HCT116 (cell line): ENCODE data around the gene SVIP. TPM values are rescaled to one million over a fixed set of nuclear protein-coding genes. Genes with fewer than 3 reads are reported as not detected.

Source experiments
- ATAC-seq: fragments of 200-7000 bp; cut with Tn5 transposase; 2 replicates; pipeline ENCODE4 v1.9.1; 2020; ENCODE audit warnings: mild to moderate bottlenecking, moderate library complexity
- Bru-seq: library from RNA; stranded (reverse); fragments of 400-500 nt; gene quantifications from one replicate; lab custom pipeline; 2021; lab: Mats Ljungman, UMichigan
- BruChase-seq, 2 experiments: library from RNA; stranded (reverse); fragments of 400-500 nt; gene quantifications; one replicate each; lab custom pipeline; 2021; lab: Mats Ljungman, UMichigan
- BruUV-seq: library from RNA; stranded (reverse); fragments of 400-500 nt; replicated peaks from 2 replicates; lab custom pipeline; 2021; lab: Mats Ljungman, UMichigan
- CTCF ChIA-PET: fragments of 300-600 bp; sonication (Branson Sonifier 250); formaldehyde crosslinking; loops from one replicate; lab custom pipeline; 2021; ENCODE audit warnings: antibody characterized with exemption; lab: Charles Lee
- POLR2A ChIA-PET: fragments of 300-600, 350-600 bp; sonication (Branson Sonifier 250); formaldehyde crosslinking; loops from one replicate; lab custom pipeline; 2021; ENCODE audit warnings: antibody characterized with exemption; lab: Charles Lee
- RAD21 ChIA-PET, 2 experiments: fragments of 300-600 bp; sonication (Branson Sonifier 250); formaldehyde crosslinking; loops; one replicate each; lab custom pipeline; 2023; ENCODE audit warnings: low total read pairs in 2 of 2; ENCODE audit not compliant: uncharacterized antibody in 2 of 2, unreplicated experiment in 2 of 2, low non-redundant PET in 1 of 2; lab: Charles Lee
- DNase-seq: peaks from one replicate; pipeline ENCODE4 v3.0.0-alpha.2; 2010; ENCODE audit warnings: low read depth, low spot score
- H2AFZ ChIP-seq: fragments of 200-600 bp; shearing (Covaris generic), sonication (generic); 2 replicates; pipeline ENCODE4 v1.6.1; 2017; ENCODE audit warnings: low read depth, mixed run types, mixed read lengths, antibody characterized with exemption, low read length; ENCODE audit not compliant: poor library complexity, severe bottlenecking
- H3K27ac ChIP-seq: 2 replicates; pipeline ENCODE4 v1.5.1; 2012; ENCODE audit warnings: low read depth, low read length
- H3K27me3 ChIP-seq: fragments of 200-600 bp; sonication (generic); 2 replicates; pipeline ENCODE4 v1.6.1; 2016; ENCODE audit warnings: mixed run types, low read length, mixed read lengths; ENCODE audit not compliant: insufficient read depth
- H3K36me3 ChIP-seq, 2 experiments: fragments of 200-500 bp in 1 of 2; fragments of 200-600 bp in 1 of 2; sonication (Bioruptor generic) in 1 of 2; sonication (generic) in 1 of 2; 2 replicates each; pipeline versions ENCODE4 v1.5.1 to v1.6.1; 2014 to 2016; ENCODE audit warnings: low read length in 2 of 2, inconsistent platforms in 1 of 2, mixed read lengths in 1 of 2, mixed run types in 1 of 2; ENCODE audit not compliant: insufficient read depth in 2 of 2, control insufficient read depth in 1 of 2
- H3K4me1 ChIP-seq, 2 experiments: fragments of 200-600 bp in 1 of 2; sonication (generic) in 1 of 2; 2 replicates each; pipeline versions ENCODE4 v1.5.1 to v1.6.1; 2012 to 2017; ENCODE audit warnings: low read length in 2 of 2, inconsistent platforms in 1 of 2, mild to moderate bottlenecking in 1 of 2, mixed read lengths in 1 of 2, mixed run types in 1 of 2, moderate library complexity in 1 of 2; ENCODE audit not compliant: insufficient read depth in 2 of 2, control insufficient read depth in 1 of 2
- H3K4me2 ChIP-seq: fragments of 200-600 bp; sonication (generic); 2 replicates; pipeline ENCODE4 v1.6.1; 2017; ENCODE audit warnings: mixed run types, low read length, mixed read lengths
- H3K4me3 ChIP-seq, 2 experiments: fragments of 200-600 bp in 1 of 2; sonication (generic) in 1 of 2; replicated peaks in 1 of 2; 2 replicates each; pipeline ENCODE4 v1.5.1; 2011 to 2016; ENCODE audit warnings: low read length in 2 of 2, control low read depth in 1 of 2, low read depth in 1 of 2, mild to moderate bottlenecking in 1 of 2, mixed read lengths in 1 of 2, mixed run types in 1 of 2
- H3K79me2 ChIP-seq: fragments of 200-600 bp; sonication (generic); 2 replicates; pipeline ENCODE4 v1.6.1; 2017; ENCODE audit warnings: mild to moderate bottlenecking, mixed run types, low read length, moderate library complexity, mixed read lengths; ENCODE audit not compliant: insufficient read depth
- H3K9ac ChIP-seq: fragments of 200-600 bp; sonication (generic); 2 replicates; pipeline ENCODE4 v1.6.1; 2016; ENCODE audit warnings: low read length, mixed read lengths
- H3K9me2 ChIP-seq: fragments of 200-600 bp; sonication (generic), shearing (Covaris generic); 2 replicates; pipeline ENCODE4 v1.6.1; 2017; ENCODE audit warnings: mixed run types, mild to moderate bottlenecking, moderate library complexity; ENCODE audit not compliant: insufficient read depth
- H3K9me3 ChIP-seq, 2 experiments: fragments of 200-500 bp in 1 of 2; fragments of 200-600 bp in 1 of 2; sonication (Bioruptor generic) in 1 of 2; sonication (generic) in 1 of 2; 2 replicates each; pipeline ENCODE4 v1.6.1; 2014 to 2017; ENCODE audit warnings: low read length in 2 of 2, mixed read lengths in 2 of 2, inconsistent platforms in 1 of 2, low read depth in 1 of 2, mild to moderate bottlenecking in 1 of 2, mixed run types in 1 of 2, moderate library complexity in 1 of 2; ENCODE audit not compliant: control insufficient read depth in 1 of 2, insufficient read depth in 1 of 2
- H4K20me1 ChIP-seq: fragments of 200-600 bp; sonication (generic), shearing (Covaris generic); 2 replicates; pipeline ENCODE4 v1.6.1; 2017; ENCODE audit warnings: mixed run types, mild to moderate bottlenecking, moderate library complexity; ENCODE audit not compliant: insufficient read depth
- ATF3 ChIP-seq: IDR thresholded peaks from 2 replicates; pipeline ENCODE4 v1.6.1; 2012
- CEBPB ChIP-seq: IDR thresholded peaks from 2 replicates; pipeline ENCODE4 v1.6.1; 2012; ENCODE audit warnings: low read depth
- CTCF ChIP-seq, 3 experiments: fragments of 200-600 bp in 1 of 3; sonication (generic) in 1 of 3; IDR thresholded peaks in 2 of 3; conservative IDR thresholded peaks in 1 of 3; 2 replicates each; pipeline ENCODE4 v1.5.1; 2012 to 2017; ENCODE audit warnings: low read depth in 2 of 3, low read length in 2 of 3, antibody characterized with exemption in 1 of 3, borderline replicate concordance in 1 of 3, control low read depth in 1 of 3, mild to moderate bottlenecking in 1 of 3, mixed read lengths in 1 of 3, mixed run types in 1 of 3, moderate library complexity in 1 of 3; ENCODE audit not compliant: insufficient read depth in 1 of 3
- EGR1 ChIP-seq: IDR thresholded peaks from 2 replicates; pipeline ENCODE4 v1.6.1; 2012; ENCODE audit warnings: low read depth
- ELF1 ChIP-seq: IDR thresholded peaks from 2 replicates; pipeline ENCODE4 v1.6.1; 2012; ENCODE audit warnings: low read depth, borderline replicate concordance
- EZH2 ChIP-seq: fragments of 200-600 bp; sonication (generic); IDR thresholded peaks from 2 replicates; pipeline ENCODE4 v1.6.1; 2017; ENCODE audit warnings: antibody characterized with exemption, mixed run types
- EZH2phosphoT487 ChIP-seq: fragments of 200-600 bp; IDR thresholded peaks from 2 replicates; pipeline ENCODE4 v1.6.1; 2018; ENCODE audit warnings: antibody characterized with exemption, borderline replicate concordance
- FOSL1 ChIP-seq: IDR thresholded peaks from 2 replicates; pipeline ENCODE4 v1.6.1; 2012; ENCODE audit warnings: low read depth
- JUND ChIP-seq: IDR thresholded peaks from 2 replicates; pipeline ENCODE4 v1.6.1; 2012
- MAX ChIP-seq: IDR thresholded peaks from 2 replicates; pipeline ENCODE4 v1.6.1; 2012
- POLR2A ChIP-seq: IDR thresholded peaks from 2 replicates; pipeline ENCODE4 v1.7.0; 2011; ENCODE audit warnings: borderline replicate concordance; ENCODE audit not compliant: insufficient read depth, insufficient read length; ENCODE audit errors: extremely low read depth
- RAD21 ChIP-seq: IDR thresholded peaks from 2 replicates; pipeline ENCODE4 v1.6.1; 2012; ENCODE audit warnings: low read depth, mild to moderate bottlenecking
- SP1 ChIP-seq: IDR thresholded peaks from 2 replicates; pipeline ENCODE4 v1.6.1; 2012; ENCODE audit warnings: low read depth
- SRF ChIP-seq: IDR thresholded peaks from 2 replicates; pipeline ENCODE4 v1.6.1; 2012; ENCODE audit warnings: low read depth
- TCF7L2 ChIP-seq: IDR thresholded peaks from 2 replicates; pipeline ENCODE4 v1.7.0; 2011; ENCODE audit warnings: borderline replicate concordance, inconsistent platforms; ENCODE audit not compliant: insufficient read depth, insufficient read length; ENCODE audit errors: extremely low read depth
- YY1 ChIP-seq: IDR thresholded peaks from 2 replicates; pipeline ENCODE4 v1.6.1; 2011; ENCODE audit warnings: low read length, low read depth, moderate library complexity, mild to moderate bottlenecking; ENCODE audit not compliant: insufficient replicate concordance; ENCODE audit errors: extremely low read depth
- ZFX ChIP-seq: fragments of 450-650 bp; IDR thresholded peaks from 2 replicates; pipeline ENCODE4 v1.6.1; 2017
- ZNF274 ChIP-seq: fragments of 200-500 bp; sonication (Bioruptor generic); IDR thresholded peaks from 2 replicates; pipeline ENCODE4 v1.6.1; 2014; ENCODE audit warnings: mild to moderate bottlenecking, low read depth, low read length, inconsistent platforms
- intact Hi-C: fragments of 100-400 bp; cut with micrococcal nuclease; formaldehyde crosslinking; loops from 2 replicates; pipeline ENCODE4 v1.10.0; 2022
- long read RNA-seq: library from polyadenylated mRNA; unstranded; transcript quantifications from one replicate; pipeline ENCODE4 v2.0.0, GENCODE V29; 2021; ENCODE audit not compliant: unreplicated experiment
- polyA plus RNA-seq: library from polyadenylated mRNA; unstranded; fragments of >200 nt; gene quantifications from 2 replicates; pipeline ENCODE4 v1.2.1, GENCODE V29; 2012; ENCODE audit warnings: missing spikeins
- total RNA-seq: library from RNA; stranded (reverse); gene quantifications from one replicate; pipeline ENCODE4 v1.2.1, GENCODE V29; 2021; ENCODE audit not compliant: unreplicated experiment
- TF ChIP-seq, protein P1 (sequence below): IDR thresholded peaks from 2 replicates; pipeline ENCODE4 v1.6.1; 2011; ENCODE audit warnings: mild to moderate bottlenecking, low read length, moderate library complexity; ENCODE audit not compliant: insufficient replicate concordance; ENCODE audit errors: extremely low read depth

The SVIP gene, protein sequence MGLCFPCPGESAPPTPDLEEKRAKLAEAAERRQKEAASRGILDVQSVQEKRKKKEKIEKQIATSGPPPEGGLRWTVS
- total RNA-seq: 18.6 TPM
- polyA plus RNA-seq: 1.5 and 2.9 TPM in 2 replicates
- Bru-seq, nascent RNA: percentile 60 among the genes with signal in this experiment
- BruChase-seq, experiment 1, labeled RNA remaining after a 6-hour chase: percentile 78 among the genes with signal in this experiment
- BruChase-seq, experiment 2, labeled RNA remaining after a 2-hour chase: percentile 61 among the genes with signal in this experiment
- long read RNA-seq, full-length matches to known transcripts: 38 of 45 reads
- long read RNA-seq, partial matches to known transcripts: 5 of 45 reads
- long read RNA-seq, other reads (novel, unspliced or antisense): 2 of 45 reads

DNA sequence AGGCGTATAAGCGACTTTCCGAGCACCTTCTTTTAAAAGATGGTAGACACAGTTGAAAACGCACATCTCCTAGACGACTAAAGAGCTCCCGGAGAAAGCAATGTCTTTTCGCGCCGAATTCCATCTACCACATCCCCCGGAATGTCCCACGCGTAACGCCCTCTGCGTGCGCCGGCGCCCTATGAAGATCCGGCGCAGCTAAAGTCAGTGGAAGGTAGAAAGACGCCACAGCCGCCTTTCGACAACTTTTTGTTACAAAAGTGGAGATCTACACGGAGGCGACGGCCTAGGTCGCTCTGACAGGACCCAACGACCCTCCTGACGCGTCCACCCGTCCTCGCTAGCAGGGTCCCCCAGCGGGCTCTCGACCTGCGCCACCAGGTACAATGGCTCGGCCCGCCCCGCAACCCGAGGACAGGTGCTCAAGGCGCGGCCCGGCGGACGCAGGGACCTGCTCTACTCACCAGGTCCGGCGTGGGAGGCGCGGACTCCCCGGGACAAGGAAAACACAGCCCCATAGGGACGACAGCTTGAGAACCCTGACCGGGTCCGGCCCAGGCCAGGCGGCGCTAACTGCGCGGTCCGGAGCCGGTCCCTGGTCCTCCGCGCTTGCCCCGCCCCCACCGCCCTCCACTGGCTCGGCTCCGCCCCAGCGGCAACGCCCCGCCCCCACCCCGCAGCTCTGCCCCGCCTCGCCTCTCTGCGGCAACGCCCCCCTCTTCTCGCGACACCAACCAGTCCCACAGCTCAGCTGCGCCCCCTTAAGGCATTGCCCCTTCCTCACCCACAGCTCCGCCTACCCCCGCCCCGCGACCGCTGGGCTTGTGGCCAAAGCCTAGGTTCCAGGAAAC is at the start of gene SVIP:
Gene SVIP, minus strand, starts transcription at position 571 of the 851 bp plus-strand sequence. Its CDS starts 53 bp downstream, at position 518.
- peak within 1 kb of the TSS; percentile 81 for H3K27ac ChIP-seq
- peak; percentile 87 for DNase-seq
- no TSS peak for BruUV-seq
- peak; percentile 45 for TF ChIP-seq MAX
- TF ChIP-seq ELF1: no peak
- TF ChIP-seq, protein P1, sequence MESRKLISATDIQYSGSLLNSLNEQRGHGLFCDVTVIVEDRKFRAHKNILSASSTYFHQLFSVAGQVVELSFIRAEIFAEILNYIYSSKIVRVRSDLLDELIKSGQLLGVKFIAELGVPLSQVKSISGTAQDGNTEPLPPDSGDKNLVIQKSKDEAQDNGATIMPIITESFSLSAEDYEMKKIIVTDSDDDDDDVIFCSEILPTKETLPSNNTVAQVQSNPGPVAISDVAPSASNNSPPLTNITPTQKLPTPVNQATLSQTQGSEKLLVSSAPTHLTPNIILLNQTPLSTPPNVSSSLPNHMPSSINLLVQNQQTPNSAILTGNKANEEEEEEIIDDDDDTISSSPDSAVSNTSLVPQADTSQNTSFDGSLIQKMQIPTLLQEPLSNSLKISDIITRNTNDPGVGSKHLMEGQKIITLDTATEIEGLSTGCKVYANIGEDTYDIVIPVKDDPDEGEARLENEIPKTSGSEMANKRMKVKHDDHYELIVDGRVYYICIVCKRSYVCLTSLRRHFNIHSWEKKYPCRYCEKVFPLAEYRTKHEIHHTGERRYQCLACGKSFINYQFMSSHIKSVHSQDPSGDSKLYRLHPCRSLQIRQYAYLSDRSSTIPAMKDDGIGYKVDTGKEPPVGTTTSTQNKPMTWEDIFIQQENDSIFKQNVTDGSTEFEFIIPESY: peak; percentile 93
- TF ChIP-seq CEBPB: no peak
- peak; percentile 50 for TF ChIP-seq SP1
- TF ChIP-seq SRF: no peak
- no peak for TF ChIP-seq EZH2
- peak; percentile 44; the same call in 1 of the 2 replicates for TF ChIP-seq EGR1
- no peak for TF ChIP-seq JUND
- TF ChIP-seq RAD21: peak; percentile 40; the same call in 1 of the 2 replicates
- TF ChIP-seq EZH2phosphoT487: no peak
- peak; percentile 3 for TF ChIP-seq YY1
- TF ChIP-seq ZNF274: no peak
- TF ChIP-seq ATF3: no peak
- TF ChIP-seq POLR2A: peak; percentile 26
- no peak for TF ChIP-seq FOSL1
- TF ChIP-seq CTCF (IDR thresholded peaks at IDR 0.05 in 2 of 3, conservative IDR thresholded peaks at IDR 0.05 in 1 of 3; ENCODE audit: borderline replicate concordance in 1 of 3, insufficient read depth in 1 of 3, low read depth in 2 of 3, low read length in 2 of 3): peak; percentile 50 to 62 (median 60); a peak in 5 of 6 replicates
- TF ChIP-seq ZFX: peak; percentile 58
- peak; percentile 45 for TF ChIP-seq TCF7L2

More for the DNA sequence above, at the start of gene SVIP:
- Histone ChIP-seq H2AFZ (peak within 1 kb of the TSS; percentile 96), H3K9me2 (no peaks in the 10 kb centered on the region), H3K27me3 (no peaks in the 10 kb centered on the region), H3K9me3 (no peaks in the 10 kb centered on the region), H3K4me3 (peak within 1 kb of the TSS; percentile 73 to 81), H3K4me1 (peaks cover 0 to 26% of the 10 kb centered on the region in 2 experiments; a peak in 3 of 4 replicates), H3K36me3 (no peaks in the 10 kb centered on the region; a peak in 1 of 4 replicates), H3K9ac (peak within 1 kb of the TSS; percentile 68), H3K79me2 (peaks cover 4% of the 10 kb centered on the region; the same call in 1 of the 2 replicates), H3K4me2 (peak within 1 kb of the TSS; percentile 89), H4K20me1 (no peaks in the 10 kb centered on the region)
- ChIA-PET RAD21 (interaction anchor here in 1 of 2 experiments (1.0 kb wide), 1 partner anchor 42 kb away, joined by 4 read pairs; no protein-coding TSS in a partner anchor), POLR2A (interaction anchor here (0.6 to 1.4 kb wide), 5 partner anchors 8 to 122 kb away, joined by 3 to 6 read pairs (median 4); no protein-coding TSS in a partner anchor), CTCF (interaction anchor here (1.1 to 1.7 kb wide), 5 partner anchors 9 to 47 kb away, joined by 3 to 8 read pairs (median 3); no protein-coding TSS in a partner anchor)
- ATAC-seq: peak; percentile 90
- intact Hi-C loops: no loop called here
